GM23338 (cell line): ENCODE measurements around the gene MPO. TPM values are rescaled to one million over a fixed set of nuclear protein-coding genes. Genes with fewer than 3 reads are reported as not detected.

Experiments
- ATAC-seq: fragments of 200-7000 bp; cut with Tn5 transposase; 3 replicates; pipeline ENCODE4 v1.9.1; 2020
- DNase-seq: peaks from one replicate; pipeline ENCODE4 v3.0.0-alpha.2; 2015; ENCODE audit warnings: low spot score
- H2AFZ ChIP-seq: fragments of 200-600 bp; sonication (generic); 2 replicates; pipeline ENCODE4 v1.8.0; 2016; ENCODE audit warnings: antibody characterized with exemption, mild to moderate bottlenecking, moderate library complexity
- H3F3A ChIP-seq: fragments of 200-600 bp; sonication (generic); replicated peaks from 2 replicates; pipeline ENCODE4 v1.8.0; 2017; ENCODE audit warnings: antibody characterized with exemption, mixed run types, low read depth
- H3K27ac ChIP-seq: fragments of 200-600 bp; sonication (generic); 2 replicates; pipeline ENCODE4 v1.6.1; 2016; ENCODE audit warnings: low read depth
- H3K27me3 ChIP-seq: fragments of 200-600 bp; sonication (generic); 2 replicates; pipeline ENCODE4 v1.8.0; 2016; ENCODE audit warnings: mild to moderate bottlenecking, mixed run types, moderate library complexity; ENCODE audit not compliant: insufficient read depth
- H3K36me3 ChIP-seq: fragments of 200-600 bp; sonication (generic); 2 replicates; pipeline ENCODE4 v1.8.0; 2016; ENCODE audit warnings: mild to moderate bottlenecking; ENCODE audit not compliant: insufficient read depth
- H3K4me1 ChIP-seq: fragments of 200-600 bp; sonication (generic); 2 replicates; pipeline ENCODE4 v1.8.0; 2016; ENCODE audit warnings: mild to moderate bottlenecking, moderate library complexity; ENCODE audit not compliant: insufficient read depth
- H3K4me2 ChIP-seq: fragments of 200-600 bp; sonication (generic); 2 replicates; pipeline ENCODE4 v1.7.1; 2017; ENCODE audit warnings: mixed run types
- H3K4me3 ChIP-seq: fragments of 200-600 bp; sonication (generic); 2 replicates; pipeline ENCODE4 v1.6.1; 2016; ENCODE audit warnings: mixed run types
- H3K79me2 ChIP-seq: fragments of 200-600 bp; sonication (generic); replicated peaks from 2 replicates; pipeline ENCODE4 v1.8.0; 2017; ENCODE audit warnings: mild to moderate bottlenecking; ENCODE audit not compliant: insufficient read depth
- H3K9me2 ChIP-seq: fragments of 200-600 bp; sonication (generic); 2 replicates; pipeline ENCODE4 v1.8.0; 2017; ENCODE audit not compliant: insufficient read depth
- H4K20me1 ChIP-seq: fragments of 200-600 bp; sonication (generic); replicated peaks from 2 replicates; pipeline ENCODE4 v1.8.0; 2017; ENCODE audit warnings: mild to moderate bottlenecking; ENCODE audit not compliant: insufficient read depth
- H3K27ac Mint-ChIP-seq: 2 replicates; pipeline ENCODE4 v1.8.0; 2020; ENCODE audit warnings: inconsistent platforms, mild to moderate bottlenecking, moderate library complexity, mixed read lengths
- H3K27me3 Mint-ChIP-seq: 3 replicates; pipeline ENCODE4 v1.8.0; 2022; ENCODE audit warnings: low read depth, mild to moderate bottlenecking, moderate library complexity, mixed read lengths, inconsistent platforms; ENCODE audit not compliant: insufficient read depth, poor library complexity
- H3K36me3 Mint-ChIP-seq: 3 replicates; pipeline ENCODE4 v1.8.0; 2021; ENCODE audit warnings: low read depth, mild to moderate bottlenecking, inconsistent platforms, moderate library complexity, mixed read lengths
- H3K4me1 Mint-ChIP-seq: 3 replicates; pipeline ENCODE4 v1.8.0; 2020; ENCODE audit warnings: mild to moderate bottlenecking, inconsistent platforms, mixed read lengths
- H3K4me3 Mint-ChIP-seq: 3 replicates; pipeline ENCODE4 v1.8.0; 2021; ENCODE audit warnings: moderate library complexity, mild to moderate bottlenecking, inconsistent platforms, mixed read lengths
- H3K9me3 Mint-ChIP-seq: 3 replicates; pipeline ENCODE4 v1.8.0; 2020; ENCODE audit warnings: moderate library complexity, mild to moderate bottlenecking, inconsistent platforms, mixed read lengths
- ETS1 ChIP-seq: IDR thresholded peaks from 2 replicates; pipeline ENCODE4 v1.6.1; 2016; ENCODE audit warnings: antibody characterized with exemption
- EZH2 ChIP-seq: fragments of 200-600 bp; sonication (generic); IDR thresholded peaks from one replicate; pipeline ENCODE4 v1.8.0; 2017; ENCODE audit warnings: antibody characterized with exemption, mild to moderate bottlenecking, low read depth; ENCODE audit not compliant: unreplicated experiment
- JUNB ChIP-seq: IDR thresholded peaks from one replicate; pipeline ENCODE4 v1.6.1; 2016; ENCODE audit warnings: antibody characterized with exemption; ENCODE audit not compliant: unreplicated experiment
- NANOG ChIP-seq: IDR thresholded peaks from 2 replicates; pipeline ENCODE4 v1.6.1; 2016; ENCODE audit warnings: antibody characterized with exemption, borderline replicate concordance
- POLR2AphosphoS5 ChIP-seq: IDR thresholded peaks from 2 replicates; pipeline ENCODE4 v1.6.1; 2016; ENCODE audit warnings: antibody characterized with exemption, low read depth
- STAT1 ChIP-seq: IDR thresholded peaks from one replicate; pipeline ENCODE4 v1.6.1; 2016; ENCODE audit warnings: antibody characterized with exemption; ENCODE audit not compliant: unreplicated experiment
- ZNF114 ChIP-seq: fragments of 250-450 bp; sonication (Bioruptor Pico); IDR thresholded peaks from 2 replicates; pipeline ENCODE4 v1.5.0; 2020; ENCODE audit warnings: mild to moderate bottlenecking, moderate library complexity
- polyA plus RNA-seq: library from polyadenylated mRNA; unstranded; fragments of >200 nt; fragmentation: Nextera tagmentation; extraction: Ambion mirVana; gene quantifications from 2 replicates; pipeline ENCODE4 v1.2.1, GENCODE V29; 2016
- total RNA-seq: library from RNA; depleted of rRNA; stranded (reverse); fragments of >200 nt; shearing (Covaris generic); gene quantifications from 2 replicates; pipeline ENCODE4 v1.2.3, GENCODE V29; 2014; rRNA removed

The MPO gene
- total and polyA plus RNA-seq, 2 experiments from 2014 or later = 0.08 TPM; not detected in 1

GRCh38 chr17:58227733-58228132 is 53.0 kb downstream of the MPO start (continued):
- TF ChIP-seq ETS1 (no peak), NANOG (no peak), EZH2 (no peak), POLR2AphosphoS5 (no peak), ZNF114 (CRISPR knock-in tag) (no peak), STAT1 (no peak)

- Mint-ChIP-seq H3K9me3 (peaks cover 4% of the 10 kb centered on the region; the same call in 2 of the 3 replicates), H3K27me3 (peaks cover 2% of the 10 kb centered on the region), H3K36me3 (no peaks in the 10 kb centered on the region), H3K4me1 (peaks cover 11% of the 10 kb centered on the region), H3K4me3 (no peak overlapping the region), H3K27ac (no peak overlapping the region)
- Histone ChIP-seq H3K36me3 (no peaks in the 10 kb centered on the region), H3K4me3 (no peak overlapping the region), H3K4me1 (peaks cover 10% of the 10 kb centered on the region), H3F3A (no peaks in the 10 kb centered on the region), H4K20me1 (no peaks in the 10 kb centered on the region), H3K9me2 (0 out of 2 replicates have a peak, but pooled peaks cover 6% of the 10 kb centered on the region), H3K27ac (no peak overlapping the region), H3K79me2 (no peaks in the 10 kb centered on the region), H3K4me2 (no peak overlapping the region), H2AFZ (no peak overlapping the region), H3K27me3 (peaks cover 4% of the 10 kb centered on the region; the same call in 1 of the 2 replicates)
- ATAC-seq = no peak
- DNase-seq = no peak
- TF ChIP-seq JUNB (no peak), ETS1 (no peak)
These were observed 56.4 kb downstream of the MPO start for GRCh38 chr17:58224315-58224714.

Other genes starting within 250 kb of the MPO start
- gene DYNLL2, start 197.5 kb downstream of the MPO start, total RNA-seq = 29.0 and 30.0 TPM in 2 replicates
- gene DYNLL2, start 197.5 kb downstream of the MPO start, polyA plus RNA-seq = 5.1 and 5.5 TPM in 2 replicates
- 0.08 and 0.10 TPM in 2 replicates for gene OR4D1, start 132.6 kb downstream of the MPO start, total RNA-seq
- 0.37 and 0.50 TPM in 2 replicates for gene OR4D1, start 132.6 kb downstream of the MPO start, polyA plus RNA-seq
- not detected in 2 replicates for gene OR4D2, start 114.0 kb downstream of the MPO start, total RNA-seq
- not detected in 2 replicates for gene OR4D2, start 114.0 kb downstream of the MPO start, polyA plus RNA-seq
- gene EPX, start 88.2 kb downstream of the MPO start, total RNA-seq = 0.10 TPM in 1 of 2 replicates, not detected in the other
- not detected in 2 replicates for gene EPX, start 88.2 kb downstream of the MPO start, polyA plus RNA-seq
- 17.4 and 21.6 TPM in 2 replicates for gene MKS1, start 61.7 kb downstream of the MPO start, total RNA-seq
- 11.9 and 14.0 TPM in 2 replicates for gene MKS1, start 61.7 kb downstream of the MPO start, polyA plus RNA-seq
- gene LPO, start 42.4 kb downstream of the MPO start, total RNA-seq = 0.35 and 0.62 TPM in 2 replicates
- 0.13 and 0.50 TPM in 2 replicates for gene LPO, start 42.4 kb downstream of the MPO start, polyA plus RNA-seq
- 11.8 and 12.9 TPM in 2 replicates for gene TSPOAP1, start 47.9 kb upstream of the MPO start, total RNA-seq
- gene TSPOAP1, start 47.9 kb upstream of the MPO start, polyA plus RNA-seq = 6.3 and 7.3 TPM in 2 replicates
- gene SUPT4H1, start 71.3 kb upstream of the MPO start, total RNA-seq = 82.2 and 87.0 TPM in 2 replicates
- gene SUPT4H1, start 71.3 kb upstream of the MPO start, polyA plus RNA-seq = 73.9 and 83.7 TPM in 2 replicates
- 0.62 and 2.2 TPM in 2 replicates for gene RNF43, start 136.6 kb upstream of the MPO start, total RNA-seq
- gene RNF43, start 136.6 kb upstream of the MPO start, polyA plus RNA-seq = 0.58 and 0.66 TPM in 2 replicates
- gene HSF5, start 207.5 kb upstream of the MPO start, total RNA-seq = 0.23 and 0.24 TPM in 2 replicates
- gene HSF5, start 207.5 kb upstream of the MPO start, polyA plus RNA-seq = not detected in 2 replicates
- 40.2 and 42.2 TPM in 2 replicates for gene MTMR4, start 233.7 kb upstream of the MPO start, total RNA-seq
- 8.8 and 11.1 TPM in 2 replicates for gene MTMR4, start 233.7 kb upstream of the MPO start, polyA plus RNA-seq